Activated CD4-positive, alpha-beta T cell treated with anti-CD3 and anti-CD28 coated beads for 4 hours (primary cell): ENCODE data around the gene SYNE1.

ENCODE experiments used
- DNase-seq, 2 donors: peaks; one replicate each; pipeline ENCODE4 v3.0.0-alpha.2; 2020

Gene SYNE1

DNA sequence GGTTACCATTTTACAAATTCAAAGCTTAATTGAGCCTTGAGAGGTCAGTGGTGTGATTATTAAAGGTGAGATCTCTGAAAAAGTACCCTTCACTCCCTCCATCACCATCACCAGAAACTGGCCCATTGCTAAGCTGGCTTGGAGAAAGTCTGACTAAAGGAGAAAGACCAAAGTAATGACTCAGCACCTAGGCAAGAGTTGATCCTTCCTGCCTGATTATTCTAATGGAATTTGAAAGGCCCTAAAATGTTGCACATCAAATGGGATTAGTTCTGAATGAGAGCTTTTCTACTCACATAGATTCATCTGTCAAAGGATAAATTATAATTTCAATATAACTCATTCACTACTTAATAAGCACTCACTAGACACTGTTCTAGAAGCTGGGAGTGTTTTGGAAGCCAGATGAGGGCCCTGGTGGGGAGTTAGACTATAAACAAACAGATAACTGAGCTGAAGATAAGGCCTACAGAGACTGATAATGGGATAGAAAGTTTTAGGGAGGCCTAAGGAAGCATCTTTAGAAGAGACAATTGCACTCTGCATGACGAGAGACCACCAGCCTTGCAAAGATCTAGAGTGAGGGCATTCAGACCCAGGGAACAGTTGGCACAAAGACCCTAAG is 366.7 kb downstream of the SYNE1 start:
- DNase-seq: no peak

DNA sequence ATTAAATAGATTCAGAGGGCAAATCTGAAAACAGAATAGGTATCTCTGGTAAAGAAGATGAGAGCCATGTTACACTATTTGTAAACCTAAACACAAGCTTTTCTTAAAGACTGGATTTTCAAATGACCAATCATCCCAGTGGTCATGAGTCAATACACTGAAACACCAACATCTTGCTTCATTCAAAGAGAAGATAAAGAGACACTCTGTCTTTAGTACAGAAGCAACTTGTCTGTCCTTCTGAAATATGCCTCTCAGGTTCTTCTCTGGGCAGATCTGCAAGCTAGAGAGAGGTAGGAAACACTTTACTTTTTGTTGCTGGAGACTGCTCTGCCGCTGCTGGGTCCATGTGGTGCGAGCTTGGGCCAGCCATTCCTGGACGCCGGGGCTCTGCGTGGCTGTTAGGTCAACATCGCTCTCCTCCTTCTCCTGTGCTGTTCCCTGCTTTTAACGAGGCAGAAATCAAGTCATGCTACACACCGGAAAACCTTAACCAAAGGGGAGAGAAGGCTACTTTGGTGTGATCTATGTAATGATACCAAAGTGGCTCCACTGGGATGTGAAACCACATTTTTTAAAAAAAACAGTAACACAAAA is 368.2 kb downstream of the SYNE1 start:
- DNase-seq: no peak

DNA sequence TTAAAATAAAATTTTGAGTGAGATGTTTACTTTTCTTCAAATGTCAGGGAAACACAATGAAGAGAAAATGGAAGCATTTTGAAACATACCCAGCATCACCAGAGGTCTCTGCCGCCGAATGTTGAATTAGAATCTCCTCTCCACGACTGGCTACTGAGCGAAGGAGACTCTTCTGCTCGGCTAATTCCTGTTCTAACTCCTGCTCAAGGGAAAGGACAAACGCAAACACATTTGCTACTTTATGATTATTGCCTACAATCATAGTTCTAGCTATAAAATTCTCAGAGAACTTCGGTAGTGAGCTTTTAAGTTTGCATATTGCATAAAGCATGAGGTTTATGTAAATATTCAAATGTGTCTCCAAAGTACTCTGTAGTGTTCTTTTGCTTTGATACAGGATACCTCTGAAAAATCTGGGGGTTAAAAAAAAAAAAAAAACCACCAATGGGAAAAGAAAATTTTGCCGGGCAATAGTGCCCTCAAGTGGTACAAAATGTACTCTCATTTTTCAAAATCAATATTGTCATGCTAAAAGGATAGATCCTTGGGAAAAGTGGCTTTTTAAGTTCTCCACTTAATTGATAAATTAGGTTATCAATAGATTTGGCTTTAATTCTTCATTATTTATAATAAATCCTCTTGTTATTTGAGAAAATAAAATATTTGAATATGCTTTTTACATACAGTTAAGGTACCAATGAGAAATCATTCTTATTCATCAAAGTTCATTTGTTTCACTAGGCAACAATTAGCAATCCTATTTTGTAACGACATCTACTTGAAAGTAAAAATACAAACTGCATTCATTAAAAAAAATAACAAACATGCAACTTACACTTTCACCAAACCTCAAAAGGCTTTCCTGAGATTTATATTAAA is 369.0 kb downstream of the SYNE1 start:
- peak in 1 of 2 donors; percentile 10 for DNase-seq

DNA sequence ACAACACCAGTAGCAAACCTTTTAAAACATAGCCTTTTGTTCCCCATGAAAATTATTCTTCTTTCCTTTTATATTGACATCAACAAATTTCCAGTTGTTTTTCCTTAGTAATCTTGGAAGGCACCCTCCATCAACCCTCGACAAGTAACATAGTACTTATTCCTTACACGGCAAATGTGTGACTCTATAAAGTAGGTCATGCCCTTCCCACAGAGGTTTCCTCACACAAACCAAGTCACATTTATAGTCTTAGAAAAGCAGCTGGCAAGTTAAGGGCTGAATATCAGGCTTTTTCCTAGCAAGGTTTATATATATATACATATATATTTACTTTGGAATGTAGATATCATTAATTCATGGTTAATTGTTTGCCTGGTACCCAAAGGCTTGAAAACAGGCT is 371.5 kb downstream of the SYNE1 start:
- no peak for DNase-seq

DNA sequence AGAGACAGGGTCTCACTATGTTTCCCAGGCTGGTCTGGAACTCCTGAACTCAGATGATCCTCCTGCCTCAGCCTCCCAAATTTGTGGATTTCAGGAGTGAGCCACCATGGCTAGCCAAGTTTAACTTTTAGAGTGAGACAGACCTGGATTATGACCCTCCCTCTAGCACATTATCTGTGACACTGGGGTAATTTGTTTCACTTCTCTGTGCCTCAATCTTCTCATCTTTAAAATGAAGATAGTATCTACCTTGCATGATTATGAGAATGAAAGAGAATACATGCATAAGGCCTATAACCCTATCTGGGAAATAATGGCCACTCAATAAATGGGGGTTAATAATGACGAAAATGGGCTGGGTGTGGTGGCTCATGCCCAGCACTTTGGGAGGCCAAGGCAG is 373.6 kb downstream of the SYNE1 start:
- no peak for DNase-seq

DNA sequence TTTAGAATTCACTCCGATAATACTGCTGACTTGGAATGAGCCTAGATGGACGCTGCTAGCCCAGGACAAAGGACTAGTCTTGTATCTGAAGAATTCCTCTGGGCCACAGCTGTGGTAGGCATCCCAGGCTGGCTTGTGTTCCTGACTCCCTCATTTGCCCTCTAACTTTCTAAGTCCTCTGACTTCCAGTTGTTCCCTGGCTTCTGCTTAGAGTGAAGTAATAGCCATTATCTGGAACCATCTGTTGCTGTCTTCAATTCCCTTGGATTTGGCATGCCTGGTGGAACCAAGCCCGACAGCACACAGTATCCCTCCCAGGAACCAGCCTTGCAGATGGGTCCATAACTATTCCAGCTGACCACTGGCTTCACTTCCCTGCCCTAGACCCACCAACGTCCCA is 376.0 kb downstream of the SYNE1 start:
- no peak for DNase-seq

DNA sequence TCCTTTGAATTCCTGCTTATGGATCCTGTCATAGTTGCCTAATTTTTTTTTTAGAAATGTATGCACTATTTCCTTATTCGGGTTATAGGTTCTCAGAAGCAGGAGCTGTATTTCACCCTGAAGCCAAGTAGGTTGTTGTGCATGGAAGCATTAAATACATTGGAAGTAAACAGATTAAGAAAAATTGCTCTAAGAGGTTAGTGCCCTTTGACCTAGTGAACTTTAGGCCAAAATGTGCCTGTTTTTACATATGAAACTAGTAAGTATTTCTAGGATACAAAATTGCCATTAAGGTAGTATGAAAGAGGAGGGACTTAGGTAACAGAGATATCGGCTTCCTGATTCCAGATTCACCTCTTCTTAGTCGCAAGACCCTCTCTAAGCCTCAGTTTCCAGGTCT is 377.9 kb downstream of the SYNE1 start:
- DNase-seq: no peak

DNA sequence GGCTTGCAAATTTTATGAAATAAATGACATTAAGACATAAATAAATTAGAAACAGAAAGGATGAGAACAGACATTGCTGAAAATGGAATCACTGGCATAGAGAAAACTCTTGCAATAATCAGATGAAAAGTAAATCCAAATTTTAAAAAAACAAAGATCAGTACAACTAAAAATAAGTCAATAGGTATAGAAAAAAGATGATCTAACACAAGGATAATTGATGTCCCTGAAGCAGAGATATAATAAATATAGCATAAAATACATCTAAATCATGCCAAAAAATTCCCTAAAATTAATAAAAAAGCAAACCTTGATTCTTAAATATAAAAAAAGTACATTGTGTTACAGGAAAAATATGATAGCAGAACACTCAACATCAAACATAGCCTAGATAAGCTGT is 379.6 kb downstream of the SYNE1 start:
- DNase-seq: no peak

DNA sequence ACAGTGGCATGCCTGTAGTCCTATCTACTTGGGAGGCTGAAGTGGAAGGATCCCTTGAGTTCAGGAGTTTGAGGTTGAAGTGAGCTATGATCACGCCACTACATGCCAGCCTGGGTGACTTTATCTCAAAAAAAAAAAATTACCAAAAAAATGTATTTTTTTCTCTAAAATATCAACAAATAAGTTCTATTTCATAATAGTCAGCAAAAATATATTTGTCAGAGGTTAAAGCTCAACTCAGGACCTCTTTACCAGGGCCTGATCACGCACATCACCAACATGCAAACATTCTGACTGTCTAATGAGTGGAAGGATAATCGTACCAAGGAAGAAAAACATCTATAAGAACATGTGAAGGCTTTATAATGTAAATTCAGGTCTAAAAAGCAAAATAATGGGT is 387.0 kb downstream of the SYNE1 start:
- DNase-seq: no peak

DNA sequence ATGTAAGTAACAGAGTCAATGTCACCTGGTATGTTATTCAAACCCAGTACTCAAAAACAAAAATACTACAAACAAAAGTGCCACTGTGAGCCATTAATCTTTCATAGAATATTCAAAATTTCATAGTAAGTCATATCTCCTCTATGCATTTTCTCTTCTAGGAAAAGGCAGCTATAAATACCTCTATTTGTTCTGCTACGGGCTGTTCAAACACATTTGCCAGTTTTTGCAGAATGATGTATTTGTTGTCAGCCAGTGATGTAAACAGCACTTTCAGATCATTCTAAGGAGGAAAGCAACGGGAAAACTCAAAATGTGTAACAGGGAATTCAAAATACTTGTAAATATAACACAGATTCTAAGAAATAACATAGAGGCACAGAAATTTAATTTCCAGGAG is 388.2 kb downstream of the SYNE1 start:
- DNase-seq: no peak

DNA sequence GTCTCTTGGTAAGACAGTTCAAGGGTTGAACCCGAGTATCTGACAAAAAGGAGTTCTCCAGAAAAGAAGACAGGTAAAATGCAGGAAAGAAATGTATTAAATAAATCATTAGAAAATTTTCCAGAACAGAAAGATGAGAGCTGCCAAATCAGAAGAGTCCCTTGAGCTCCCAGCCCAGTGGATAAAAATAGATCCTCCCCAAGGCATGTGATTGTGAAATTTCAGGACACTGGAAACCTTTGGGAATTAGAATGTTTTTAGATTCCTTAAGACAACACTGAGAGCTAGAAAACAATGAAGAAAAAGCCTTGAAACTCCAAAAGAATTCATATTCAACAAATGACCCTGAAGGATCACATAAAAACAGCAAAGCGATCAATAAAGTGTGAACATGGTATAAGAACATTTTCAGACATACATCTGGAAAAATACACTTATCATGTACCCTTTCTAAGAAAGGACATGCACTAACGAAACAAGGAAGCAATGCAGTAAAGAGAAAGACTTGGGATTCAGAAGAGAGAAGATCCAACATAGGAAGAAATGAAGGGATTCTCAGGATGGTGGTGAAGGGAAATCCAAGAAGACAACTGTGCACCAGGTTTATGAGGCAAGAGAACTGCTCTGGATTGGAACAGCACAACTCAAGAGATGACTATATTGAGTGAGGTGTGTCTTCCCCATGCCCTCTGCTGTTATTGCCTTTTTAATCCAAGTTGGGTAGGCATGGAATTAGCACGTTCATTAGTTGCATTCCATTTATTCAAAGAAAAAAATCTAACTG is 390.4 kb downstream of the SYNE1 start:
- DNase-seq: no peak

DNA sequence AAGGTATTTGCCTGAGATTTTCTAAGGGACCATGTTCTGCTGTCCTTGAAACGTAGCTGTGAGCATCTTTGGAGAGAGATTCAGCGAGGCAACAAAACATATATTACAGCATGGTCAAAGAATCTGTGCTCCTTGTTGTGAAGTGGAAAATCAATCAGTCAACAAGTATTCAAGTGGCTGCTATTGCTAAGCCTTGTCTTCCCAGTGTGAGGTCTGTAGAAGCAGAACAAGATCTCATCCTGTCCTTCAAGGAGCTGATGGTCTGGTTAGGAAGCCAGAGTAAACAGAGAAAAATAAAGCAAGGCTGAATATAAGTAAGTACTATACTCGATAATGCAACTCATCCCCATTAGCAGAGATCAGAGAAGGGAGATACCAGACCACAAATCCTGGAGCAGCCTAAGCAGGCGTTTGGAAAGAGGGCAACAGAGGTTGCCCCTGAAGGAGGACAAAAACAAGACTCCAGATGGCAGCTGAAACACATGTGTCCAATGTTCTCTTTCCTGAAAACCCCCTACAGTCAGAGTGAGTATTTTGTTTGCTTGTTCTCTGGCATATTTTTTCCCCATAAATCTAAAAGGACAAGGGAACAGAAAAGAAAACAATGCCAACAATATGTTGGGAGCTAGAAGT is 392.0 kb downstream of the SYNE1 start:
- DNase-seq: no peak

DNA sequence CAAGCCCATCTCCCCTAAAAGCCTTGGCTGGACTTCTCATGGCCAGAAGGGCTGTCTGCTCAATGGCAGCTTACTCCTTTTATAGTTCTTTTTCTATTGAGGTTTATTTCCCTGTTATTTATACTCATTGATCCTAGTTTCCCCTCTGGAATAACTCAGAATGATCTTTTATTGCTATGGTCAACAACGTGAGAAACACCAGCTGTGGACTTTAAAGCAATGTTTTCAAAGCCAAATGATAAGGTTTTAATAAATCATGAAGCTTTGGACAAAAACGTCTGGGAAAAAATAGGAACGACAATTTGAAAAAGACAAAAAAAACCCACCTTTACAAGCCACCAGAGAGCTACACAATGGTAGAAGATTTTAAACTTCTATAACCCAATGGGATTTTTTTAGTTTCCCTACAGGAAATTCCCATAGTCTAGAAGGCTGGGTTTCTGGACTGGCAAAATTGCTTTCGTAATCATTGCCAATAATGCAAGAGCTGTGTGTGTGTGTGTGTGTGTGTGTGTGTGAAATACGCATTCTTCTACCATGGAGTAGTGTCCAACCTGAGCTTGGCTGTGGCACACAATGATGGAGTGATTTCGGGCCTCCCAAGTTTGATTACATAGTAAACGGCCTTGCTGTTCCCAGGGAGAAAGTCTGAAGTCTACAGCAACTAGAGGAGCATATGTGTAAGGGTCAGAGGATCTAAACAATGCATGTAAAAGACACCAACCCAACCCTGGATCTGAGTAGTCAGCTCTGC is 396.0 kb downstream of the SYNE1 start:
- DNase-seq: no peak

DNA sequence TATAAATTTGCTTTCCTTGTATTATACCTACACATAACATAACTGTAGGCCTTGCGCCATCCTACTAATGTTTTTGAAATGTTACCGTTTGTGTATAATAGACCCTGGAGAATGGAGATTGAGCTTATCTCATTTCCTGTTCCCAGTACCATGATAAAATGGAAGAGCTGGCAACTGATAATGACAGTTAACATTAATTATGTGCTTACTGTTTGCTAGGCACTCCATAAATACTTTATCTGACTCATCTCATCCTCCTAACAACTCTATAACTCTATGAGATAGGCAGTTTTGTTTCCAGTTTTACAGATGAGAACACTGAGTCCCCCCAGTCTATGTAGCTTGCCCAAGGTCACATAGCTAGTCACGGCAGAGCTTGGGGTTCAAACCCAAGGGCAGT is 396.7 kb downstream of the SYNE1 start:
- no peak for DNase-seq

DNA sequence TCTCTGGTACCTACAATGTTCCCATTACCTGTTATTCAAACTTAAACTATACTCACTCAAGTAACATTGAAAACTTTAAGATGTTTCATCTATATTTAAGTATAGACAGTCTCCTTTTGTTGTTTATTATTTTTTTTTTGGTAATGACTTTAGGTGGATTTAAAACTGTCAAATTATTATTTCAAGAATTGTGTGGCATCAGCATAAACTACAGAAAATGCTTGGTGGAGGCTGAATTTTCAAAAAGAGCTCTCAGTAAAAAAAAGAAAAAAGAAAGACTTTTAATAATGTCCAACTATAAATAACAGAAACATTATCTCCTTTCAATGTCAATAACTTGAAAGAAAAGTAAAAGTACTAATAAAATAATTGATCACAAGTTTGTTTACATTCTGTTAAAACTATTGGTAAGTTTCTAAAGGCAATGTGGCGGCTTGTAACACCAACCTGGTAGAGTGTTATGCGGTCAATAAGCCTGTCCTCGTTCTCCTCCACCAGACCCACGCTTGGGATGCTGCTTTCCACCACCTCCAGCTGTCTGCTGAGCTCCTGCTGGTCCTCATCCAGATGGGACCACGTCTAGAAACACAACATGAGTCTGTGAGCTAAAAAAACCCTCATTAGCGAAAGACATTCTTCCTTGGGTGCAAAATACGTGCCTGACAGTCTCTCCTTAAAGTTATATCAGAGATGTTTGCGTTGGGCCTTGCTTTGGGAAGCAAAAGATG is 400.6 kb downstream of the SYNE1 start:
- DNase-seq: no peak

DNA sequence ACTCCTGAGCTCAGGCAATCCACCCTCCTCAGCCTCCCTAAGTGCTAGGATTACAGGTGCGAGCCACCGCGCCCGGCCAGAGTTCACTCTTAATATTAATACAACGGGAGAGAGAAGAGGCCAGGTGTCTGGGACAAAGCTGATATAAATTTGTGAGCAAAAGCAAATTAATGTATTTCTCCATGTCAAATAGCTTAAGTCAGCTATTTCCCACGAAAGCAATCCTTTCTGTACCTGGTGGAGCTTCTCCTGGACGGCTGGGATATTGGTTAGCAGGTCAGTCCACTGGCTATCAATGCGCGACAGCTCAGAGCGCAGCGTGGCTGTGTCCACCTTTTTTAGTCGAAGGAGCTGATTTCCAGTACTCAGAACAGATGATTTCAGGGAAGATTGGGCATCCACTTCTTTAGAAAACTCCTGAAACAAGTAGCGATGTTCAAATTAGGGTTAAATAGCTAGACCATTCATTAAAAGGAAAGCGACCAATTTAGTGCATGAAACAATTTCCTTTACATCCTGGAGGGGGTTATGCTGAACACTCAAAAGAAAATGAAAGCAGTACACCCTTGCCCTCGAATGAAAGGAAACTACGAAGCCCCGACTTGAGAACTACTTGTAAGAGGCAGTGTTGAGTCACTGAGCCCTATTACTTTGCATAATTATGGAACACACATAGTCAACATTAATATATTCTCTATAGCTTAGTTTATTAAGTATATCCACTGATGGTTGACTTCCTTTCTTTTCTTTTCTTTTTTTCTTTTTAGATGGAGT is 403.4 kb downstream of the SYNE1 start:
- DNase-seq: peak; percentile 18 to 23

DNA sequence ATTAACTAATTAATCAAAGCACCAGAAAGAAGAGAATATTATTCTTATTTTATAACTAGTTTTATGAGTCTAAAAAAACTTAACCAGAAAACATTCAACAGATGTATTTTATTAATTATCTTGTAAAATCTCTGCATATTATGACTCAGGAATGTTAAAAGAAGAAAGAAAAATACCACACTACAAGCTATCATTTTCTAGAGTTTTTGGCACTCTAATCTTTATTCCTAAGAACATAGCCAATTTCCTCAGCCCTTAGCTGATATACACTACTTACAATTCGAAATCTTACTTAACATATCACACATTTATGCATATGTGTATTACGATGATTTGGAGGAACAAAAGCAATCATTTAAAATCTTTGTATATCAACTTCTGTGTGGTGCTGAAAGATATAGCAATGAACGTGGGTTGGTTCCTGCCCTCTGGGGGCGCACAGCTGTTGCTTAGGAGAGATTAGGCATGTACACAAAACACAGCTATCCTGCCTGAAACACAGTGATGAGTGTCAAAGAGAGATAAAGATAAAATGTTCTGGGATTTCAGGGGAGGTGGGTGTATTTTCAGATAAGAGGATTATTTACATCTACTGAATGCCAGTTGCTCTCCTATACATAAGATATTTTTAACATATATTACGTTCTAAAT is 404.5 kb downstream of the SYNE1 start:
- DNase-seq: peak in 1 of 2 donors; percentile 2

DNA sequence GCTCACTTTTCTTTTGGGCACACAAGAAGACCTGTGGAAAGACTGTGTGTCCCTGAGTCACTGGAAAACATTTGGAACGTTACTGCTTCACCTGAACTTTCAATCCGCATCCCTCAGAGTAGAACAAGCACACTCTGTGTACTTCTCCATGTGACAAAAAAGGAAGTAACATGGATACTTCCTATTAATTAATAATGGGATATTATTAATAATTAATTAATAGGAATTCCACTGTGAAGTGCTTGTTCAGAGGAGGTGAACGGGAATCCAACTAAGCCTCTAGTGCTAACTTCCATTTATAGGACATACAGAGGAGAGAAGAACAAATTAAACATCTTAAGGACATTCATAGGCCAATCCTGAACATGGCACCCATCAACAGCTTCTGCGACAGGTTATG is 407.8 kb downstream of the SYNE1 start:
- no peak for DNase-seq

DNA sequence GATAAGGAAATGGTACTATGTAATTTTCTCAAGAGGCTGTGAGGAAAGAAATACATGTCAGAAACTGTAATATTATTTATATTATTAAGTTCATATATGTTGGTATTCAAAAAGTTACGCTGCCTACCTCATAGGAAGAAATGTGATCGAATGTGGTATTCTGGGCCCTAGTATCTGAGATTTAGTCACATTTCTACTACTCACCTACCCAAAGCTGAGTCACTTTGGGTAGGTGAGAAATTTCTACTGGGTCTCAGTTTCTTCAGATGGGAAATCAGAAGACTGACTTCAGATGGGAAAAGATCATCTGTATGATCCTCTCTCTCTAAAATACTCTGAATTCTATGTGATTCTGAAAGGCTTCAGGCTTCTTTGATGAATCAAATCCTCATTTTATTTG is 411.0 kb downstream of the SYNE1 start:
- no peak for DNase-seq
